ENCODE measurements around the gene KATNB1. TPM values are rescaled to one million over a fixed set of nuclear protein-coding genes. Genes with fewer than 3 reads are reported as not detected.
"Not testable (repeated sequence)": the region's sequence is repeated elsewhere in the genome, so short reads cannot be mapped to it uniquely, and the experiment has no call there.

Gene KATNB1
- polyA plus RNA-seq, 1 experiment: 10.7 TPM

- TF ChIP-seq CTCF (IDR thresholded peaks at IDR 0.05; ENCODE audit: low read depth, low read length): peak; percentile 23
- CTCF ChIA-PET: no interaction called here
- H3K9me3 ChIP-seq (ENCODE audit: control insufficient read depth, insufficient read depth, low read length): no peaks in the 10 kb centered on the region
- H3K27me3 ChIP-seq (ENCODE audit: control insufficient read depth, insufficient read depth, low read length): no peaks in the 10 kb centered on the region
- DNase-seq (ENCODE audit: low read depth, low spot score): no peak
- H3K27ac ChIP-seq (ENCODE audit: low read depth, low read length): no peak overlapping the region
- no peak overlapping the region for H3K4me3 ChIP-seq (ENCODE audit: low read depth, low read length)
- POLR2A ChIA-PET: no interaction called here
Observed at GRCh38 chr16:57775661-57776469, 40.3 kb downstream of the KATNB1 start.

- CTCF ChIA-PET: interaction anchor here (0.6 kb wide), 1 partner anchor 142 kb away, joined by 4 read pairs; no protein-coding TSS in a partner anchor
- TF ChIP-seq CTCF (IDR thresholded peaks at IDR 0.05; ENCODE audit: low read depth, low read length): no peak
Observed at GRCh38 chr16:57778658-57779057, 43.1 kb downstream of the KATNB1 start.

GRCh38 chr16:57779836-57780235 is 44.3 kb downstream of the KATNB1 start:
- CTCF ChIA-PET: not testable (repeated sequence)

More at GRCh38 chr16:57778658-57779057, 43.1 kb downstream of the KATNB1 start:
- Histone ChIP-seq H3K27me3 (ENCODE audit: control insufficient read depth, insufficient read depth, low read length) (no peaks in the 10 kb centered on the region), H3K9me3 (ENCODE audit: control insufficient read depth, insufficient read depth, low read length) (no peaks in the 10 kb centered on the region), H3K27ac (ENCODE audit: low read depth, low read length) (no peak overlapping the region), H3K4me3 (ENCODE audit: low read depth, low read length) (no peak overlapping the region)
- DNase-seq (ENCODE audit: low read depth, low spot score): no peak
- POLR2A ChIA-PET: interaction anchor here (1.3 kb wide), 1 partner anchor 9 kb away, joined by 3 read pairs; no protein-coding TSS in a partner anchor

GRCh38 chr16:57781349-57781740 is 45.8 kb downstream of the KATNB1 start:
- POLR2A ChIA-PET: no interaction called here
- H3K9me3 ChIP-seq (ENCODE audit: control insufficient read depth, insufficient read depth, low read length): no peaks in the 10 kb centered on the region
- DNase-seq (ENCODE audit: low read depth, low spot score): no peak
- no peak overlapping the region for H3K4me3 ChIP-seq (ENCODE audit: low read depth, low read length)
- no peak overlapping the region for H3K27ac ChIP-seq (ENCODE audit: low read depth, low read length)
- H3K27me3 ChIP-seq (ENCODE audit: control insufficient read depth, insufficient read depth, low read length): no peaks in the 10 kb centered on the region
- TF ChIP-seq CTCF (IDR thresholded peaks at IDR 0.05; ENCODE audit: low read depth, low read length): no peak
- CTCF ChIA-PET: interaction anchor here (1.3 kb wide), 1 partner anchor 133 kb away, joined by 4 read pairs; no protein-coding TSS in a partner anchor

More at GRCh38 chr16:57779836-57780235, 44.3 kb downstream of the KATNB1 start:
- H3K4me3 ChIP-seq (ENCODE audit: low read depth, low read length); DNase-seq (ENCODE audit: low read depth, low spot score); H3K27ac ChIP-seq (ENCODE audit: low read depth, low read length); H3K9me3 ChIP-seq (ENCODE audit: control insufficient read depth, insufficient read depth, low read length); H3K27me3 ChIP-seq (ENCODE audit: control insufficient read depth, insufficient read depth, low read length); POLR2A ChIA-PET: not testable (repeated sequence)

GRCh38 chr16:57781741-57782606 is 46.4 kb downstream of the KATNB1 start:
- TF ChIP-seq CTCF (IDR thresholded peaks at IDR 0.05; ENCODE audit: low read depth, low read length): no peak
- no peak for DNase-seq (ENCODE audit: low read depth, low spot score)
- ChIA-PET POLR2A (no interaction called here), CTCF (interaction anchor here (0.6 to 1.3 kb wide), 2 partner anchors 11 to 134 kb away, joined by 4 read pairs; no protein-coding TSS in a partner anchor)
- Histone ChIP-seq H3K4me3 (ENCODE audit: low read depth, low read length) (no peak overlapping the region), H3K27me3 (ENCODE audit: control insufficient read depth, insufficient read depth, low read length) (no peaks in the 10 kb centered on the region), H3K27ac (ENCODE audit: low read depth, low read length) (no peak overlapping the region), H3K9me3 (ENCODE audit: control insufficient read depth, insufficient read depth, low read length) (no peaks in the 10 kb centered on the region)

- H3K9me3 ChIP-seq (ENCODE audit: control insufficient read depth, insufficient read depth, low read length); POLR2A ChIA-PET; H3K27me3 ChIP-seq (ENCODE audit: control insufficient read depth, insufficient read depth, low read length); H3K27ac ChIP-seq (ENCODE audit: low read depth, low read length); H3K4me3 ChIP-seq (ENCODE audit: low read depth, low read length); DNase-seq (ENCODE audit: low read depth, low spot score): not testable (repeated sequence)
- CTCF ChIA-PET: interaction anchor here (0.6 kb wide), 1 partner anchor 10 kb away, joined by 4 read pairs; no protein-coding TSS in a partner anchor
Observed at GRCh38 chr16:57782607-57783055, 47.1 kb downstream of the KATNB1 start.
